DMS 273 (cell line): Measurements from ENCODE around the gene ACER3.
"Not testable (repeated sequence)": the region's sequence is repeated elsewhere in the genome, so short reads cannot be mapped to it uniquely, and the experiment has no call there.

Experiments
- DNase-seq: peaks from one replicate; lab custom pipeline; 2025; ENCODE audit not compliant: unreplicated experiment; lab: John Stamatoyannopoulos, UW

Gene ACER3

DNA sequence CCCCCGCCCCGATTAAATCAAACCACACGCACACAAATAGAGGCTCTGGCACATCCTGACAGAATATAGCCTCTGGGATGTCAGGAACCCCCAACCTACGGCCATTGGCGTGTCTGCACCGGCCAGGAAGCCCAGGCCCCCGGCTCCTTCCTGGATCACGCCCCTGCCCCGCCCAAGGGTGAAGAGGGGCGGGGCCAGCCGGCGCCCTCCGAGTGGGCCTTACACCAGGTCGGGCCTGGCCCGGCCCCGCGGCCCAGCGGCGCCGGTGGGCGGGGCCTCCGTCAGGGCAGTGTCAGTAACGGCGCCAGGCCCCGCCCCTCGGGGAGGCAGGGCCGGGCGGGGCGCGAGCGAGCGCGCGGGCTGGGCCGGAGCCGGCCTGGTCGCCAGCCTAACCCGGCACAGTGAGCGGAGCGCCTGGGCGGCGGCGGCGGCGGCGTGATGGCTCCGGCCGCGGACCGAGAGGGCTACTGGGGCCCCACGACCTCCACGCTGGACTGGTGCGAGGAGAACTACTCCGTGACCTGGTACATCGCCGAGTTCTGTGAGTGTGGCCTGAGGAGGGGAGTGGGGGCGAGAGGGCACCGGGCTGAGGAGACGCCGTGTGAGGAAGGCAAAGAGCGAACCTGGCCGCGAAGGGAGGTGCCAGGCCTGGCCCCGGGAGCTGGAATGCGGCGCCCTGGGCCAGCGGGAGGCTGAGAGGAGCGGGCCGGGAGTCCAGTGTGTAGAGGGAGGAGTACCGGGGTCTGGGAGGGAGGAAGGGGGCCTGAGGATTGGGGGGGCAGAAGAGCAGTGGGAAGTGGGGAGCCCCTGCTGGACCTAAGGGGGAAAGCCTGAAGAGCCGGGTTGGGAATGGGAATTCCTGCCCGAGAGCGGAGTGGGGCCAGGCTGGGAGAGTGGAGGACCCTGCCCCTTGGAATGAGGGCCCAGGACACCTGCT, at the start of gene ACER3:
TSS of gene ACER3 (plus strand) at position 380 of the 937 bp plus-strand sequence. CDS start at position 439, 59 bp downstream.
- DNase-seq: peak; percentile 95

- no peak for DNase-seq
These were observed 49.5 kb upstream of the ACER3 start for GRCh38 chr11:76811259-76811658.

DNA sequence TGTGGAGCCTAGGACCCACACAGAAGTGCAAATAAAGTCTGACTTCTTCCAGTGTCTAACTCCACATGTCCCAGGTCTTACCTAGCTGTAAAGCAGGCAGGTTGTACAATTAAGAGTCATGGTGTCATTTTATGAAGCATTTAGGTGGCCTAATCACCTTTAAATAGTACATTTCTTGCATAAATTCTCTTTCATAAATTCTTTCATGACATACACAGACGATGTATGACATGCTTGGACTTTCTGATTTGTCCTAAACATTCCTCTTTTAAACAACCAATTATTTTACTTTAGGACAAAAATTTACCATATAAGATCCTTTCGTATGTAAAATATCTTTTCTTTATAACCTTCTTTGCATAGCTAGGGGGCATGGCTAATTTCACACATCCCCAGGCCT, 46.3 kb upstream of the ACER3 start:
- DNase-seq: no peak

- not testable (repeated sequence) for DNase-seq
These were observed 45.0 kb upstream of the ACER3 start for GRCh38 chr11:76815678-76816077.

DNA sequence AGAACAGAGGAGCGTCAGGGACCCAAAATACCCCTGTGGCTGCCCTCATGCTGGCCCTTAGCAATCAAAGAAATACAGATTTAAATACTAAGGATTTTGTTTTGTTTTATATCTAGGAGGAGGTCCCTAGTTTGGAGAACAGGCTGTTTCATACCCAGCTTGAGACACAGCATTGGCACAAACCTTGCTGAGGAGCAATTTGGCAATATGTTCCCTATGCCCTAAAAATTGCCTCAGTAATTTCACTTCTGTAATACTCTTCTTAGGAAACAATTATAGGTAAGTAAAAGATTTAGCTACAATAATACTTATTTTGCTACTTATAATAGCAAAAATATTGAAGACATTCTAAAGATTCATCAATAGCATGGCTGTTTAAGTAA, 40.5 kb upstream of the ACER3 start:
- DNase-seq: no peak

GRCh38 chr11:76821396-76821795, 39.3 kb upstream of the ACER3 start:
- DNase-seq: not testable (repeated sequence)

GRCh38 chr11:76822406-76822805, 38.3 kb upstream of the ACER3 start:
- no peak for DNase-seq

- no peak for DNase-seq
These were observed 37.2 kb upstream of the ACER3 start for GRCh38 chr11:76823481-76824028.

DNA sequence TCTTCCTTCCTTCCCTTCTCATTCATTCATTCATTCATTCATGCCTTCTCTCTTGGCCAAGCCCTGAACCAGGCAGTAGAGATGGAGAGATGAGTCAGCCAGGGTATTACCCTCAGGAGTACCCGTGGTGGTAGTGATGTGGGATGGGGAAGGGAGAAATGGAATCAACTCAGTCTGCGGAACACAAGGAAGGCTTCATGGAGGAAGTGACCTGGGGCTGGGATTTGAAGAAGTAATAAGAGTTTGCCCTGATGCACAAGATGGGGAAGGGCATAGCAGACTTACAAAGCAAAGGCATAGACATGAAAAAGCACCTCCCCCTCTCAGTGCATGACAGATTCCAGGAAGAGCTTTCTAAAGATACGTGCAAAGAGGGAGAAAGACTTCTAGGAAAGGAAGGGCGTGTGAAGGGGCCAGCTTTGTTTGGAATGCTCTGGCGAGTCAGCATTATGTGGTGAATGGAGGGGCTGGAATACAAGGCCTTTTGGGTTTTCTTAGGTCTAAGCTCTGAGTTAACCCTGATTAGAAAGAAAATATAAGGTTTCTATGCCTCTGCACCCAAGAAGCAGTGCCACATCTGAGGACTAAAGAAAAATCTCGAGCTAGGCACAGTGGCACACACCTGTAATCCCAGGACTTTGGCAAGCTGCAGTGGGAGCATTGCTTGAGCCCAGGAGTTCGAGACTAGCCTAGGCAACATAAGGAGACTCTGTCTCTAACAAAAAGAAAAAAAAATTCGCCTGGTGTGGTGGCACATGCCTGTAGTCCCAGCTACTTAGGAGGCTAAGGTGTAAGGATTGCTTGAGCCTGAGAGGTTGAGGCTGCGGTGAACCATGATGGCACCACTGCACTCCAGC, 36.4 kb upstream of the ACER3 start:
- no peak for DNase-seq

DNA sequence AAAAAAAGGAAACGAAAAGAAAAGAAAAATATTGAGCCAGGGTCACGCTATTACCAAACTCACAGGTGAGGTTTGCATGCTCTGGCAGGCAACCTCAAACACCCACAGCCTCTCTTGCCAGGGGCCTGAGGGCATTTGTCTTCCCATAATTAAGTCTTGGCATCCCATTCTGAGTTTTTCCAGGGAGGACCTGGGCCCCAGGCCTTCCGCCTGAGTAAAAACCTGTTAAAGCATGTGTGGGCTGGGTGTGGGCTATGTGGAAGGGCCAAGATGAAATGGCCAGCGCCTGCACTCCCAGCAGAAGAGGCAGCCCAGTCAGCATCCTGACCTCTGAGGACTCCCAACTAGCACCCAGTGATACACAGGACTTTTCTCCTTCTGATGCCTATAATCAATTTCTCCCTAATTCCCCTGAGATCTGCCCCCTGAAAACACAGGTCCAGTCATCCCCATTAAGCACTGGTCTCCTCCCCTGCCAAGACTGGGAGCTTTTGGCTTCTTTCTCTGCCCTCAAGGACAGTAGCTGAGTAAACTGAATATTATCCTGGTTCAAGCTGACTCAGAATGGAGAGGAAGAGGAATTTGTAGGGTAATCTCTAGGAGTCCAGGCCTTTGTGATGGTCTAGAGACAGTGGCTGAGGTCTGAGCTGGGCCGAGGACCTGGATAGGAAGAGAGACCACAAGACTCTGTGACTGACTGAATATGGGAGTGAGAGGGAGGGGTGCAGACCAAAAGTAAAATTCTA, 35.6 kb upstream of the ACER3 start:
- no peak for DNase-seq

- DNase-seq: no peak
These were observed 34.9 kb upstream of the ACER3 start for GRCh38 chr11:76825726-76826396.

GRCh38 chr11:76826508-76826907, 34.2 kb upstream of the ACER3 start:
- not testable (repeated sequence) for DNase-seq

DNA sequence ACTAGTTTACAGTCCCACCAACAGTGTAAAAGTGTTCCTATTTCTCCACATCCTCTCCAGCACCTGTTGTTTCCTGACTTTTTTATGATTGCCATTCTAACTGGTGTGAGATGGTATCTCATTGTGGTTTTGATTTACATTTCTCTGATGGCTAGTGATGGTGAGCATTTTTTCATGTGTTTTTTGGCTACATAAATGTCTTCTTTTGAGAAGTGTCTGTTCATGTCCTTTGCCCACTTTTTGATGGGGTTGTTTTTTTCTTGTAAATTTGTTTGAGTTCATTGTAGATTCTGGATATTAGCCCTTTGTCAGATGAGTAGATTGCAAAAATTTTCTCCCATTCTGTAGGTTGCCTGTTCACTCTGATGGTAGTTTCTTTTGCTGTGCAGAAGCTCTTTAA, 33.7 kb upstream of the ACER3 start:
- DNase-seq: not testable (repeated sequence)

- peak; percentile 91 for DNase-seq
These were observed 29.9 kb upstream of the ACER3 start for GRCh38 chr11:76830639-76831327.

DNA sequence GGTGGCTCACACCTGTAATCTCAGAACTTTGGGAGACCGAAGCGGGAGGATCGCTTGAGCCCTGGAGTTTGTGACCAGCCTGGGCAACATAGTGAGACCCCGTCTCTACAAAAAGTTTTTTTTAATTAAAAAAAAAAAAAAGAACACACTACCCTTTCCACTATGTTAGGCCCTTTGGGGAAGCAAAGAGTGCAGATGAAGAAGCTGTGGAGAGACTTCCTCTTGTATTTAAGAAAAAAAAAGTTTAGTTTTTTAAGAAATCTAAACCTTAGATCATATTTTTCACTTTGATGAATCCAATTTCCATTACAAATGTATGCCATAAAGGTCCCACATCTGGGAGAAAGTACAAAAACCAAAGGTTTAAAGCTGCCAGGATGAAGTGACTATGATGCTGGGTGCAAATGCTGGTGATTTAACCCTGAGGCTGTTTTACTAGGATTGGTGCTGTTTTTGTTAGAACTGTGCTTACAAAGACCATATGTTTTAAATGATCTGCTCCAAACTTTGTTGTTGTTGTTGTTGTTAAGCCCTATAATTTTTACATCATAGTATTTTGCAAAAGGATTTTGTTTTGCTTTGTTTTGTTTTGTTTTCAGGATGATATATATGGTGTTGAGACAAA, 28.9 kb upstream of the ACER3 start:
- DNase-seq: no peak

- no peak for DNase-seq
These were observed 28.4 kb upstream of the ACER3 start for GRCh38 chr11:76832361-76832760.

DNA sequence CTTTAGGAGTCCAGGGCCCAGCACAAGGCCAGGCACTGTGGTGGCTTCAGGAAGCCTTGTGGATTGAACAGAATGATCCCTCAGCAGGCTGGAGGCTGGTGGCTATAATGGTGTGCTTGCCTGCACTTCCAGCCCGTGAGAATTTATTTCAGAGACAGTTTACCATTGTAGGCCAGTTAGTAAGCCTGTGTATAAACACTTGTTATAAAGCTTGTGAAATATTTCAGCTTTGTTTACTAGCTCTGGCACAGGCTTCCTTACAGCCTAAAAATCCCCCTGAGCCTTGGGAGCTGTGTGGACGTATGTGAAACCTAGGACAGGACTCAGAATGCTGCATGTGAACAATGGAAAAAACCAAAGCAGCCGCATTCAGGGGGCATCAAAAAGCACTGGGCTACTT, 26.6 kb upstream of the ACER3 start:
- DNase-seq: no peak

GRCh38 chr11:76835036-76835435, 25.7 kb upstream of the ACER3 start:
- no peak for DNase-seq

- DNase-seq: peak; percentile 76
These were observed 24.6 kb upstream of the ACER3 start for GRCh38 chr11:76835928-76836612.
